ENCODE measurements around the gene FAM120B. TPM values are rescaled to one million over a fixed set of nuclear protein-coding genes. Genes with fewer than 3 reads are reported as not detected.
"Not testable (repeated sequence)": the region's sequence is repeated elsewhere in the genome, so short reads cannot be mapped to it uniquely, and the experiment has no call there.

Gene FAM120B
- total RNA-seq, 2 experiments from 2014 or later = 20.4 to 26.0 TPM

DNA sequence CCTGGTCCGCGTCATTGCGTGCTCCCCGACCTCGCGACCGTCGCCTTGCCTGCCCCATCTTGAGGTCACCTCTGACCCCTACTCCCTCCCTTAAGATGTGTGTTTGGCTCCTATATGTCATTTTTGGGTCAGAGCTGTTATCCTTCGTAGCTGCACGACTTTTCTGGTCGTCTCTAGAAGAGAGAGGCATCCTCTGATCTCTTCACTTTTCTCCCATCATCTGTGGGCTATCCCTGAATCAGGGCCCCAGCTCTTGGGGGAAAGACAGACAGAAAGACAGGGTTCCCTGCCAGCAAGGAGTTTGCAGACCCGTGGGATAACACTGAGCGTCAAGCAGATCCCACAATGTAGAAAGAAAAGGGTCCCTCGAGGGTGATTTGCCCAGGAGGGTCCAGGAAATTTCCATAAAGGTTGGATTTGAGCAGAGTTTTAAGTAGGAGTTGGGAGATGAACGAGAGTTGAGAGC lies 555 bp downstream of the FAM120B start:
- H3K36me3 Mint-ChIP-seq = peaks cover 14% of the 10 kb centered on the region
- DNase-seq (no peak), ATAC-seq (no peak)
- peaks cover 33% of the 10 kb centered on the region for H3K4me1 Mint-ChIP-seq
- no peaks in the 10 kb centered on the region for H3K9me3 Mint-ChIP-seq (ENCODE audit: low read depth)
- CTCF ChIA-PET = interaction anchor here (1.0 kb wide), 1 partner anchor 475 kb away, joined by 3 read pairs; no protein-coding TSS in a partner anchor
- peak overlapping the region; percentile 91 for H3K27ac Mint-ChIP-seq
- H3K4me3 Mint-ChIP-seq = peak overlapping the region; percentile 93
- H3K27me3 Mint-ChIP-seq = peaks cover 16% of the 10 kb centered on the region

DNA sequence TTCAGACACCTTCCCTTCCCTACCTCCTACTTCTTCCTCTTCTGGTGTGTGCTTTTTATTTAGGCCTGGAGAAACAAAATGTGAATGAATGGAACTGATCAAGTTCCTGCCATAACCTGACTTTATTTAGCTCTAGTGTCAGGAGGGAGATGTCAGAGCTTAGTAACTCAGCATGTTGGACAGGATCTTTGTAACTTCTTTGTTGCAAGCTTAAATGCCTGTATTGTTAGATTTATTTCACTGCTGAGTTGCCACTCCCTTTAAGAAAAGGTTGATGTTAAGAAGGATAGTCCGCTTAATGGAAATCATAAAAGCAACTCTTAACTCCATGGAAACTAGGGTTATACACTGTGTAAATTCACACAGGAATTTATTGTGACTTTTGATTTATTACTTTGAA lies 2.2 kb downstream of the FAM120B start:
- CTCF ChIA-PET = no interaction called here
- Mint-ChIP-seq H3K27ac (no peak overlapping the region), H3K4me1 (peaks cover 37% of the 10 kb centered on the region), H3K27me3 (peaks cover 8% of the 10 kb centered on the region), H3K36me3 (peaks cover 19% of the 10 kb centered on the region), H3K4me3 (peak overlapping the region; percentile 2), H3K9me3 (ENCODE audit: low read depth) (no peaks in the 10 kb centered on the region)
- DNase-seq = no peak
- no peak for ATAC-seq

DNA sequence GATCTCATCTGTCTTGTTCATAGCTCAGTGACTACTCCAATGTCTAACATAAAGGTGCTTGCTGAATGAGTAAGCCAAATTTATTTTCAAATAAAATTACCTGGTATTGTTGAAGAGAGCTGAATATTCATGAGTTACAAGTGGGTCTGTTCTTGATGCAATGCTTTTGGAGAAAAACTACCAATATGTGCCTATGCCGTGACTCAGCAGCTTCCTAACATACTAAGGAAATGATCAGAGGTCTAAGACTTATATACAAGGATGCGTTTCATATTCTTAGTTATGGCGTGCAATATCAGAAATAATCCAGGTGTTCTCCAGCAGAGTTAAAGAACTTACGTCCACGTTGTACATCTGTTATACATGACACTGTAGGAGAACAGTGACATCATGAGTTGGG lies 5.1 kb downstream of the FAM120B start:
- peaks cover 38% of the 10 kb centered on the region for H3K4me1 Mint-ChIP-seq
- H3K4me3 Mint-ChIP-seq = no peak overlapping the region
- ATAC-seq (no peak), DNase-seq (no peak)
- CTCF ChIA-PET = no interaction called here
- H3K27me3 Mint-ChIP-seq = no peaks in the 10 kb centered on the region
- peaks cover 21% of the 10 kb centered on the region for H3K36me3 Mint-ChIP-seq
- no peaks in the 10 kb centered on the region for H3K9me3 Mint-ChIP-seq (ENCODE audit: low read depth)
- no peak overlapping the region for H3K27ac Mint-ChIP-seq

DNA sequence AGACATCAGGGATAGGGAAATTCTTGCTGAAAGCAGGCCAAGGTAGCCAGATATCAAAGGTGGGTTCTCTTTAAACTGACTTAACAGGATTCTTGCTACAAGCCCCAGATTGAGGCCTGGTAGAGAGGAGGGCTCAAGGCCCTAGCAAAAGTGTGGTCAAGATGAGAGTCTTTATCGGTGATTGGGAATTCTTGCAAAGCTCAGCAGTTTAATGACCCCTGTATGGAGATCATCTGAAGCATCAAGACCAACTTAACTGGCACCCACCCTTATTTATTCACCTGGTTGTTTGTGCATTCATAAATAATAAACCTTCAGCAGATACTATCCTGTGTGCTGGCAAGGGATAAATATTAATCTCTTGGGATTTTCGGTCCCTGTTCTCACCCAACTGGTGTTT lies 6.3 kb downstream of the FAM120B start:
- Mint-ChIP-seq H3K9me3 (ENCODE audit: low read depth) (no peaks in the 10 kb centered on the region), H3K4me3 (no peak overlapping the region), H3K27ac (no peak overlapping the region), H3K36me3 (peaks cover 25% of the 10 kb centered on the region), H3K4me1 (peaks cover 29% of the 10 kb centered on the region), H3K27me3 (no peaks in the 10 kb centered on the region)
- CTCF ChIA-PET = no interaction called here
- ATAC-seq = no peak
- no peak for DNase-seq

DNA sequence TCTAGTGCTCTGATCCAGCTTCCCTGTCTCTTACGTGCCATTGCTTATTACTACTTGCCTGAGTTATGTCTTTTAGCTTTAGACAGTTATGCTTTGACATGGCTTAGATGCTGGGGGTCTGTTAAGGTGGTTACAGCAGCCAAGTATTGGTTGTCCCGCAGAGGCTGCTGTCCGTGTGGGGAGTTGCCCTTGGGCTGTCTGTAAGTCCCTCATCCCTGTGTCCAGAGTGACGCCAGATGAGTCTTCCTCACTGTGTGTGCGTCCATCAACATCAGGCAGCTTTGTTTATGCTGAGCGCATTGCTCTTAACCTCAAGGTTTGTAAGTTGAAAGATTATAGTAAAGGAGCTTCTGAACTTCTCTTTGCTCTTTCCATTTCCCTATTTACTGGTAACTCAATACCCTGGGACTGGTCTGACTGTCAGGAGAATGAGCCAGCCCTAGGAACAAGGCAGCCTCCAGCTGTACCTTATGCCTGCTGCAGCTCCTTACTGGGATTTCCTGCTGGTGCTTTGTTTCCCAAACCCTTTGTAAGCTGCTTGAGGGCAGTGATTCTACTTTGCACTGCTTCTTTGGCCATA lies 7.2 kb downstream of the FAM120B start:
- CTCF ChIA-PET = no interaction called here
- H3K4me3 Mint-ChIP-seq = no peak overlapping the region
- H3K27ac Mint-ChIP-seq = no peak overlapping the region
- DNase-seq (no peak), ATAC-seq (no peak)
- no peaks in the 10 kb centered on the region for H3K27me3 Mint-ChIP-seq
- H3K9me3 Mint-ChIP-seq (ENCODE audit: low read depth) = no peaks in the 10 kb centered on the region
- peaks cover 20% of the 10 kb centered on the region for H3K4me1 Mint-ChIP-seq
- H3K36me3 Mint-ChIP-seq = peaks cover 26% of the 10 kb centered on the region

DNA sequence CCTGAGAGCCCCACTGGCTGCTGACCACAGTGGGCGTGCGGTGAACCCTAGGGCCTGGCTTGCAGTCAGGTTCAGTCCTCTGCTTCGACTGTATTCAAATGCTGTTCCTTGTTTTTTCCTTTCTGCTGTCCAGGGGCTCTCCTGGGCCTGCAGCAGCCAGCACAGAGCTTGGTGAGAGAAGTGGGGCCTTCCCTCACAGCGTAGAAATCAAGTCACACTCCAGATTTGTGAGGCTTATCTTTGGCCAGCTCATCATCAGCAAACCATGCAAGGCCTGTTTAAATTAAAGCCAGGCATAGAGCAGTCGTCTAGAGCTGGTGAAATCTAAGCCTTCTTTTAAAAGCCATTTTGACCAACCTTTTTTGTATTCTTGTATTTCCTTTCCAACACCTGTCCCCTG lies 8.4 kb downstream of the FAM120B start:
- Mint-ChIP-seq H3K9me3 (ENCODE audit: low read depth) (no peaks in the 10 kb centered on the region), H3K27ac (no peak overlapping the region), H3K36me3 (peaks cover 35% of the 10 kb centered on the region), H3K4me3 (no peak overlapping the region), H3K27me3 (no peaks in the 10 kb centered on the region), H3K4me1 (peaks cover 15% of the 10 kb centered on the region)
- DNase-seq = no peak
- CTCF ChIA-PET = no interaction called here
- ATAC-seq = no peak

DNA sequence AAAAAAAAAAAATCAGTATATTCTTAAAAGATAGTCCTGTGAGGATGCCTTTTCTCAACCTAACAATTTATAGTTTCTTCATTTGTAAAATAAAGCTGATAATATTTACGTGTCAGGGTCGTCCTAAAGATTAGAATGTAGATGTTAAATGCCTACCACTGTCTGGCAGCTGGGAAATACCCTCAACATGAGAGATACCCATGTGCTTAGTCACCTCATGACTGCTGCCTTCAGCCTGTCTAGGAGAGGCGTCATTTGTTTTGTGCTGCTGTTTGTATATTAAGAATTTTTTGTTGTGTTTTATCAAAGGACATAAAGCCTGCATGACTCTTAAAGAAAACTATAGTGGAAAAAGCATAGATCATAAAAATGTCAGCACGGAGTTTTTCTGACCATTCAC lies 9.5 kb downstream of the FAM120B start:
- no peaks in the 10 kb centered on the region for H3K9me3 Mint-ChIP-seq (ENCODE audit: low read depth)
- DNase-seq = no peak
- peaks cover 42% of the 10 kb centered on the region for H3K36me3 Mint-ChIP-seq
- H3K27me3 Mint-ChIP-seq = no peaks in the 10 kb centered on the region
- H3K4me3 Mint-ChIP-seq = no peak overlapping the region
- H3K4me1 Mint-ChIP-seq = peaks cover 10% of the 10 kb centered on the region
- ATAC-seq = no peak
- H3K27ac Mint-ChIP-seq = no peak overlapping the region
- CTCF ChIA-PET = no interaction called here

DNA sequence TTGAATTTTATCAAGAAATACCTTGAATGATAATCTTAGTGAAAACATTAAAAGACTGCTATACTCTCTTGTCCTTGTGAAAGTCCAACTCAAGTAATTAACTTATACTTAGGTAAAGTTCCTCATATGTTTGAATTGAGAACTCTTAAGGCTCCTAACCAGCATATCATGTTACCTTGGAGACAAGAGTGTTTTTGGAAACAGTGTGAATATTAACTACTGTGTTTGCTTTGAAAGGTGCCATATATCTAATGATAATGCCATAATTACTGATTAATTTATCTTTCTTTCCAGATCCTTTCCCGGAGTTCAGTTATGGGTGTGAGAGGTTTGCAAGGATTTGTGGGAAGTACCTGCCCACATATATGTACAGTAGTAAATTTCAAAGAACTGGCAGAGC lies 10.5 kb downstream of the FAM120B start:
- Mint-ChIP-seq H3K27me3 (no peaks in the 10 kb centered on the region), H3K4me3 (no peak overlapping the region), H3K9me3 (ENCODE audit: low read depth) (no peaks in the 10 kb centered on the region), H3K27ac (no peak overlapping the region), H3K4me1 (peaks cover 8% of the 10 kb centered on the region), H3K36me3 (peaks cover 40% of the 10 kb centered on the region)
- DNase-seq = no peak
- CTCF ChIA-PET = no interaction called here
- no peak for ATAC-seq

DNA sequence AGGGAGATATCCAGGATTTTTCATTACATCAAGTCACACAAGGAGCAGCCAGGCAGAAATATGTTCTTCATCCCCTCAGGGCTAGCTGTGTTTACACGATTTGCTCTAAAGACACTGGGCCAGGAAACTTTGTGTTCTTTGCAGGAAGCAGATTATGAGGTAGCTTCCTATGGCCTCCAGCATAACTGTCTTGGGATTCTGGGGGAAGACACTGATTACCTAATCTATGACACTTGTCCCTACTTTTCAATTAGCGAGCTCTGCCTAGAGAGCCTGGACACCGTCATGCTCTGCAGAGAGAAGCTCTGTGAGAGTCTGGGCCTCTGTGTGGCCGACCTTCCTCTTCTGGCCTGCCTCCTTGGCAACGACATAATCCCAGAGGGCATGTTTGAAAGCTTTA lies 11.2 kb downstream of the FAM120B start:
- Mint-ChIP-seq H3K36me3 (peaks cover 43% of the 10 kb centered on the region), H3K9me3 (ENCODE audit: low read depth) (no peaks in the 10 kb centered on the region), H3K4me1 (peaks cover 4% of the 10 kb centered on the region), H3K27ac (no peak overlapping the region), H3K4me3 (no peak overlapping the region), H3K27me3 (no peaks in the 10 kb centered on the region)
- DNase-seq (no peak), ATAC-seq (no peak)
- CTCF ChIA-PET = no interaction called here

DNA sequence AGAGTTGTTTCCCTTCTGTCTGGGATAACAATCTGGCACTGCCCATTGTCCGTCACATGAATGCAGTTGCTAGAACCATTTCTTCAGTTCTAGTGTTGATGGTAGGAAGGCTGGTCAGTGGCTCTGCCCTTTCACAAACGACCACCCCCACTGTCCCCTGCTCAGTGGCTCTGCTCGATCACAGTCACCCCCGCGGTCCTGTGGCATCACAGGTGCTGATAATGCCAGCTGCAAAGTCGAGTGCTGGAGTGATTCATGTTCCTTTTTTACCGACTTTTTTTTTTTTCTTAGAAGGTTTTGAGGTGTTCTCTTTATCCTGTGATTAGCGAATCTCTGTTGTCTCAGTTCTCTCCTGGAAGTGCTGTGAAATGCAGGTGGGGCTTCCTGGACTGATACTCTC lies 22.8 kb downstream of the FAM120B start:
- CTCF ChIA-PET = no interaction called here
- Mint-ChIP-seq H3K27me3 (no peaks in the 10 kb centered on the region), H3K4me1 (no peaks in the 10 kb centered on the region), H3K4me3 (no peak overlapping the region), H3K27ac (no peak overlapping the region), H3K9me3 (ENCODE audit: low read depth) (no peaks in the 10 kb centered on the region), H3K36me3 (peaks cover 39% of the 10 kb centered on the region)
- ATAC-seq = no peak
- no peak for DNase-seq

DNA sequence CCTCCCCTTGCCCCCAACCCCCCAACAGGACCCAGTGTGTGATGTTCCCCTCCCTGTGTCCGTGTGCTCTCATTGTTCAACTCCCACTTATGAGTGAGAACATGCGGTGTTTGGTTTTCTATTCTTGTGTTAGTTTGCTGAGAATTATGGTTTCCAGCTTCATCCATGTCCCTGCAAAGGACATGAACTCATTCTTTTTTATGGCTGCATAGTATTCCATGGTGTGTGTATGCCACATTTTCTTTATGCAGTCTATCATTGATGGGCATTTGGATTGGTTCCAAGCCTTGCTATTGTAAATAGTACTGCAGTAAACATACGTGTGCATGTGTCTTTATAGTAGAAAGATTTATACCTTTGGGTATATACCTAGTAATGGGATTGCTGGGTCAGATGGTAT lies 28.6 kb downstream of the FAM120B start:
- ATAC-seq; CTCF ChIA-PET; H3K27ac Mint-ChIP-seq; H3K9me3 Mint-ChIP-seq (ENCODE audit: low read depth); H3K4me3 Mint-ChIP-seq; H3K27me3 Mint-ChIP-seq; H3K4me1 Mint-ChIP-seq; DNase-seq: not testable (repeated sequence)
- peaks cover 61% of the 10 kb centered on the region for H3K36me3 Mint-ChIP-seq

DNA sequence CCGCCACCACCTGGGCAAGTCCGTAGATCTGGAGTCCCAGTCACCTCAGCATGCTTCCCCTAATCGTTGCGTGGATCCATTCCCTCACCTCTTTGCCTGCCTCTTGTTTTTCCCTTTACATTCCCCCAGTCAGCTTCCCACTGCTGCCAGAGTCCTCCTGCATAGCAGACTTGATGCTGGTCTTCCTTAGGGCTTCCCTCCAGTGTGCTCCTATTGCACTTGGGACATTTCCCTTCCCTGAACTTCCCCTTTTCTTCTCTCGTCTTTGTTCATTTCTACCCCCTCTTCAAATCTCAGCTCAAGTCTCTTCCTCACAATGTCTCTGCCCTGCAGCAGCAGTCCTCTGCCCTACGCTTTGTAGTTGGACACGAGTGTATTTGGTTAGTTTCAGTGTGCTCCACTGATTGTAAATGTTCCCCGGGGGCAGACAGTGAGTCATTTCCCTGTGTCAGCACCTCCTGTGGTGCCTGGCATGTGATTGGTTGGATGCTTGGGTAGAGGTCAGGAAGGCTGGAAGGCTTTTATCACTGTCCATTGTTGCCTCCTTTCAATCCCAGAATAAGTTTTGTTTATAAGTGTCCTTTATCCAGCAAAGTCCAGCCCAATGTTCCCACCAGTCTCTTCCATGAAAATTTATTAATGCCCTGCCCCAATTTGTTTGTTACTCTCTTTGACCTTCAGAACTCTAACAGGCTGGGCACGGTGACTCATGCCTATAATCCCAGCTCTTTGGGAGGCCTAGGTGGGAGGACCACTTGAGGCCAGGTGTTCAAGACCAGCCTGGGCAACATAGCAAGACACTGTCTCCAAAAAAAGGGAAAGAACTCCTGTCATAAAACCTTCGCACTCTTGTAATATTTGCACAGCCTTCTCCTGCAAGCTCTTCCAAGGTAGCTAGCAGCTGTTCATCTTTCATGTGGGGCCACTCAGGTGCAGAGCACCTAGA lies 38.3 kb downstream of the FAM120B start:
- DNase-seq (peak; percentile 55), ATAC-seq (peak; percentile 52)
- Mint-ChIP-seq H3K9me3 (ENCODE audit: low read depth) (peaks cover 3% of the 10 kb centered on the region), H3K27me3 (no peaks in the 10 kb centered on the region), H3K27ac (peak overlapping the region; percentile 78), H3K4me1 (peaks cover 40% of the 10 kb centered on the region), H3K4me3 (no peak overlapping the region), H3K36me3 (peaks cover 36% of the 10 kb centered on the region)
- CTCF ChIA-PET = interaction anchor here (1.3 kb wide), 1 partner anchor 173 kb away, joined by 3 read pairs; no protein-coding TSS in a partner anchor

DNA sequence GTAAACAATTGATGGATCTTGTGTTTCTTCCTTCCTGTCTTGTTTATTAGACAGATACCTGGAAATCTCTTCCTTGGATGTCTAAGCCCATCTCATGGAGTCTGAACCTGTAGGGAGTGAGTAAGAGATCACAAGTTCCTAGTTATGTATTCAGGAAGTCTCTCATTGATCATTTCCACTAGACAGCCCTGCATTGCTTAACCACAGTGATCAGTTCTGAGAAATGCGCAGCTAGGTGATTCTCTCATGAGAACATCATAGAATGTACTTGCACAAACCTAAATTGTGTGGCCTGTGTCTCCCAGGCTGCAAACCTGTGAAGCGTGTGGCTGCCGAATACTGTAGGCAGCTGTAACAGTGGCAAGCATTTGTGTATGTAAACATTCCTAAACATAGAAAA lies 39.1 kb downstream of the FAM120B start:
- peaks cover 40% of the 10 kb centered on the region for H3K4me1 Mint-ChIP-seq
- peak overlapping the region; percentile 78 for H3K27ac Mint-ChIP-seq
- ATAC-seq (peak; percentile 83), DNase-seq (peak; percentile 66)
- H3K9me3 Mint-ChIP-seq (ENCODE audit: low read depth) = peaks cover 4% of the 10 kb centered on the region
- no peak overlapping the region for H3K4me3 Mint-ChIP-seq
- CTCF ChIA-PET = interaction anchor here (1.3 kb wide), 1 partner anchor 172 kb away, joined by 3 read pairs; no protein-coding TSS in a partner anchor
- no peaks in the 10 kb centered on the region for H3K27me3 Mint-ChIP-seq
- H3K36me3 Mint-ChIP-seq = peaks cover 40% of the 10 kb centered on the region

DNA sequence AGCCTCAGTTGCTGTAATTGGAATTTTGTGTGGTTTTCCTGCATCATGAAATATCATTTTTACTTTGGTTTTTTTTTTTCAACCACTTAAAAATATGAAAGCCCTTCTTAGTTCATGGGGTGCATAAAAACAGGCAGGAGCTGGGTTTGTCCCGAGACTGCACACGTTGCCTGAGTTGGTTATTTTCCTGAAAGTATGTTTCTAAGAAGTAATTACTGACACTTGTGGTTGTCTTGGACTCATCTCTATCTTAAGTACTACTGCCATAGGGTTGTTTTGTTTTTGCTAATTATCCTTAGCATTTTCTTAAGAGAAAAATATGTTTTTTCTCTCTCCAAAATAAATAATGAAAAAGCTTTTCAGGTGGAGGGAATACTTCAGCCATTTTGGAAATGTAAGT lies 40.1 kb downstream of the FAM120B start:
- H3K36me3 Mint-ChIP-seq = peaks cover 50% of the 10 kb centered on the region
- ATAC-seq (peak; percentile 56), DNase-seq (no peak)
- H3K9me3 Mint-ChIP-seq (ENCODE audit: low read depth) = peaks cover 11% of the 10 kb centered on the region
- CTCF ChIA-PET = no interaction called here
- peak overlapping the region; percentile 42 for H3K4me3 Mint-ChIP-seq
- peak overlapping the region; percentile 78 for H3K27ac Mint-ChIP-seq
- no peaks in the 10 kb centered on the region for H3K27me3 Mint-ChIP-seq
- H3K4me1 Mint-ChIP-seq = peaks cover 40% of the 10 kb centered on the region

Data from activated CD8-positive, alpha-beta memory T cell treated with anti-CD3 and anti-CD28 coated beads, Interleukin-2, amount 10 ng/mL, durations not matched to agents 7 days and 5 days (primary cell).